ENCODE results near the gene HNRNPL. TPM values are rescaled to one million over a fixed set of nuclear protein-coding genes. Genes with fewer than 3 reads are reported as not detected.

The HNRNPL gene
- total and polyA plus RNA-seq, 2 experiments from 2014 or later: 184 to 209 TPM

DNA sequence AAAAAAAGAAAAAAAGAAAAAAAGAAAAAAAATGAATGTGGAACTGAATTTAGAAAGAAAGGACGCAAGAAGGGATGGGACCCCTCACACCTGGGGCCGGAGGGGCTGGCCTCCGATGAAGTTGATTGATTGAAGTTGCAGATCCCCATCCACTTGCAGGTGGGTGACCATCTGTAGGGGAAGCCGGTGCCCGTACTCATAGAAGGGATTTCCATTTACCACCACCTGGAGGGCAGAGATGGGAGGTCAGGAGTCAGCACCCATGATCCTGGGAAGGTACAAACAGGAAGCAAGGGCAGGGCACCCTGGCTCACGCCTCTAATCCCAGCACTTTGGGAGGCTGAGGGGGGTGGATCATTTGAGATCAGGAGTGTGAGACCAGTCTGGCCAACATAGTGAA is 43.4 kb downstream of the HNRNPL start:
- Histone ChIP-seq H3K9me3 (ENCODE audit: low read depth) (no peaks in the 10 kb centered on the region), H3K4me1 (ENCODE audit: insufficient read depth) (peaks cover 3% of the 10 kb centered on the region), H3K27ac (no peak overlapping the region), H3K4me3 (no peak overlapping the region), H3K27me3 (no peaks in the 10 kb centered on the region), H3K36me3 (replicated peaks; ENCODE audit: insufficient read depth, low read depth) (no peaks in the 10 kb centered on the region), H4K20me1 (ENCODE audit: insufficient read depth, poor library complexity, severe bottlenecking) (no peaks in the 10 kb centered on the region), H2AFZ (no peak overlapping the region), H3K79me2 (peaks cover 2% of the 10 kb centered on the region), H3K4me2 (no peak overlapping the region), H3K9me2 (replicated peaks; ENCODE audit: insufficient read depth) (no peaks in the 10 kb centered on the region)
- TF ChIP-seq EZH2 (IDR thresholded peaks at IDR 0.05; ENCODE audit: borderline replicate concordance) (no peak), EZH2phosphoT487 (IDR thresholded peaks at IDR 0.05; ENCODE audit: low read depth, severe bottlenecking, unreplicated experiment) (no peak)
- TF ChIP-seq, protein P1, sequence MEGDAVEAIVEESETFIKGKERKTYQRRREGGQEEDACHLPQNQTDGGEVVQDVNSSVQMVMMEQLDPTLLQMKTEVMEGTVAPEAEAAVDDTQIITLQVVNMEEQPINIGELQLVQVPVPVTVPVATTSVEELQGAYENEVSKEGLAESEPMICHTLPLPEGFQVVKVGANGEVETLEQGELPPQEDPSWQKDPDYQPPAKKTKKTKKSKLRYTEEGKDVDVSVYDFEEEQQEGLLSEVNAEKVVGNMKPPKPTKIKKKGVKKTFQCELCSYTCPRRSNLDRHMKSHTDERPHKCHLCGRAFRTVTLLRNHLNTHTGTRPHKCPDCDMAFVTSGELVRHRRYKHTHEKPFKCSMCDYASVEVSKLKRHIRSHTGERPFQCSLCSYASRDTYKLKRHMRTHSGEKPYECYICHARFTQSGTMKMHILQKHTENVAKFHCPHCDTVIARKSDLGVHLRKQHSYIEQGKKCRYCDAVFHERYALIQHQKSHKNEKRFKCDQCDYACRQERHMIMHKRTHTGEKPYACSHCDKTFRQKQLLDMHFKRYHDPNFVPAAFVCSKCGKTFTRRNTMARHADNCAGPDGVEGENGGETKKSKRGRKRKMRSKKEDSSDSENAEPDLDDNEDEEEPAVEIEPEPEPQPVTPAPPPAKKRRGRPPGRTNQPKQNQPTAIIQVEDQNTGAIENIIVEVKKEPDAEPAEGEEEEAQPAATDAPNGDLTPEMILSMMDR (IDR thresholded peaks at IDR 0.05; ENCODE audit: poor library complexity): no peak
- 90% methylated on average over 6 of the region's 6 CpGs for WGBS (ENCODE audit: low lambda C conversion rate, missing lambda C conversion rate)
- no peak for DNase-seq (ENCODE audit: low spot score)

DNA sequence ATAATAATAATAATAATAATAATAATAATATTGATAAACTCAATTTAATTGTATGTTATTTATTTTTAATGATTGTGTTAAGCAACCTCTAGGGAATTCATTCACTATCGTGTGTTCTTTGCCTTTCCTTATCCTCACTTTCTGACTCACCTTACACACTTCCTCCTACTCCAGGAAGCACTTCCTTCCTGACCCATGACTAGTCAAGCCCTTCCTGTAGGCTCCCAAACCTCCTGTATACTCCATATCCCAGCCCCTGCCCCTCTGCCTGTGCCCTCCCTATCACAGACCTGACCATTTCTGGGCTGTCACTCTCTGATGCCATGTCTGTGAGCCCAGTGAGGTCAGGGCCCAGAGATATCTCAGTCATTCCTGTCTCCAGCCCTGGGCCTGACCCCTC is 44.6 kb downstream of the HNRNPL start:
- no peaks in the 10 kb centered on the region for H3K27me3 ChIP-seq
- no peak overlapping the region for H3K4me2 ChIP-seq
- H3K9me2 ChIP-seq (replicated peaks; ENCODE audit: insufficient read depth): no peaks in the 10 kb centered on the region
- H3K27ac ChIP-seq: no peak overlapping the region
- H3K9me3 ChIP-seq (ENCODE audit: low read depth): no peaks in the 10 kb centered on the region
- H4K20me1 ChIP-seq (ENCODE audit: insufficient read depth, poor library complexity, severe bottlenecking): no peaks in the 10 kb centered on the region
- no peak for DNase-seq (ENCODE audit: low spot score)
- H3K36me3 ChIP-seq (replicated peaks; ENCODE audit: insufficient read depth, low read depth): no peaks in the 10 kb centered on the region
- H2AFZ ChIP-seq: no peak overlapping the region
- no peaks in the 10 kb centered on the region for H3K79me2 ChIP-seq
- no peak overlapping the region for H3K4me3 ChIP-seq
- WGBS (ENCODE audit: low lambda C conversion rate, missing lambda C conversion rate): 83% methylated on average over 1 of the region's 1 CpG
- TF ChIP-seq EZH2phosphoT487 (IDR thresholded peaks at IDR 0.05; ENCODE audit: low read depth, severe bottlenecking, unreplicated experiment) (no peak), EZH2 (IDR thresholded peaks at IDR 0.05; ENCODE audit: borderline replicate concordance) (no peak)
- TF ChIP-seq, protein P1 (IDR thresholded peaks at IDR 0.05; ENCODE audit: poor library complexity): no peak
- H3K4me1 ChIP-seq (ENCODE audit: insufficient read depth): peaks cover 3% of the 10 kb centered on the region

DNA sequence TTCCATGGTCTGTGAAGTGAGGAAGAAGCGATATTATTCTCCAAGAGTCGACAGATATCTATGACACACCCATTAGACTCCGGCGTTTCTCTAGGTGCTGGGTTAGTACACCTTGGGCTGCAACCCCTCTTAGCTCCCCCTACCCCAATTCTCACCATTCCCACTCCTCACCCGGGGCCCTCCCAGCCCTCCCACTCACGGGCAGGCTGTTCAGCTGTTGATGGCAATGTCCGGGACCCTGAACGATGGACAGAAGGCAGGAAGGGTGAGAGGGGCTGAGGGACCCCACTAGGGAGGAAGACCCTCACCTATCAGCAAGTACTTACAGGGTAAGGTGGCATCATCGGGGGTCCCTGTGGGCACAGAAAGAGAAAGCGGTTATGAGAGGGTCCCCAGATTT is 46.2 kb downstream of the HNRNPL start:
- Histone ChIP-seq H4K20me1 (ENCODE audit: insufficient read depth, poor library complexity, severe bottlenecking) (no peaks in the 10 kb centered on the region), H3K36me3 (replicated peaks; ENCODE audit: insufficient read depth, low read depth) (no peaks in the 10 kb centered on the region), H3K4me1 (ENCODE audit: insufficient read depth) (peaks cover 6% of the 10 kb centered on the region), H2AFZ (no peak overlapping the region), H3K9me3 (ENCODE audit: low read depth) (no peaks in the 10 kb centered on the region), H3K79me2 (no peaks in the 10 kb centered on the region), H3K27me3 (no peaks in the 10 kb centered on the region), H3K4me3 (no peak overlapping the region), H3K27ac (no peak overlapping the region), H3K9me2 (replicated peaks; ENCODE audit: insufficient read depth) (no peaks in the 10 kb centered on the region), H3K4me2 (no peak overlapping the region)
- TF ChIP-seq, protein P1 (IDR thresholded peaks at IDR 0.05; ENCODE audit: poor library complexity): no peak
- no peak for TF ChIP-seq EZH2phosphoT487 (IDR thresholded peaks at IDR 0.05; ENCODE audit: low read depth, severe bottlenecking, unreplicated experiment)
- TF ChIP-seq EZH2 (IDR thresholded peaks at IDR 0.05; ENCODE audit: borderline replicate concordance): no peak
- DNase-seq (ENCODE audit: low spot score): no peak
- 94% methylated on average over 10 of the region's 10 CpGs for WGBS (ENCODE audit: low lambda C conversion rate, missing lambda C conversion rate)

Data from hepatocyte (in vitro differentiated cells).